Epithelial cell of prostate (primary cell): ENCODE results near the gene PARVA.
A peak's percentile ranks its signal among the peaks of the same experiment; 100 is the strongest.

Experiments used
- DNase-seq: peaks from one replicate; pipeline ENCODE4 v3.0.0-alpha.2; 2011; ENCODE audit warnings: low read depth, low spot score
- H3K27ac ChIP-seq: fragments of 450-650 bp; 2 replicates; pipeline ENCODE4 v1.5.1; 2017; ENCODE audit warnings: mild to moderate bottlenecking

Gene PARVA

GRCh38 chr11:12573707-12574485 is 196.5 kb downstream of the PARVA start:
- no peak for DNase-seq
- H3K27ac ChIP-seq = no peak overlapping the region

GRCh38 chr11:12577725-12578644 is 200.6 kb downstream of the PARVA start:
- no peak overlapping the region for H3K27ac ChIP-seq
- no peak for DNase-seq

- DNase-seq = no peak
- H3K27ac ChIP-seq = no peak overlapping the region
Observed at GRCh38 chr11:12581416-12581815, 204.0 kb downstream of the PARVA start.

- DNase-seq = peak; percentile 51
- peak overlapping the region; percentile 25 for H3K27ac ChIP-seq
Observed at GRCh38 chr11:12581923-12582322, 204.6 kb downstream of the PARVA start.
